SH-SY5Y (cell line): Measurements from ENCODE around the gene SLC34A3.

ENCODE experiments used
- GATA2 ChIP-seq: IDR thresholded peaks from 2 replicates; pipeline ENCODE4 v1.6.1; 2011; ENCODE audit warnings: mild to moderate bottlenecking, low read depth, low read length
- GATA3 ChIP-seq: IDR thresholded peaks from 2 replicates; pipeline ENCODE4 v1.6.1; 2011; ENCODE audit warnings: low read depth, mild to moderate bottlenecking, low read length, moderate library complexity

DNA sequence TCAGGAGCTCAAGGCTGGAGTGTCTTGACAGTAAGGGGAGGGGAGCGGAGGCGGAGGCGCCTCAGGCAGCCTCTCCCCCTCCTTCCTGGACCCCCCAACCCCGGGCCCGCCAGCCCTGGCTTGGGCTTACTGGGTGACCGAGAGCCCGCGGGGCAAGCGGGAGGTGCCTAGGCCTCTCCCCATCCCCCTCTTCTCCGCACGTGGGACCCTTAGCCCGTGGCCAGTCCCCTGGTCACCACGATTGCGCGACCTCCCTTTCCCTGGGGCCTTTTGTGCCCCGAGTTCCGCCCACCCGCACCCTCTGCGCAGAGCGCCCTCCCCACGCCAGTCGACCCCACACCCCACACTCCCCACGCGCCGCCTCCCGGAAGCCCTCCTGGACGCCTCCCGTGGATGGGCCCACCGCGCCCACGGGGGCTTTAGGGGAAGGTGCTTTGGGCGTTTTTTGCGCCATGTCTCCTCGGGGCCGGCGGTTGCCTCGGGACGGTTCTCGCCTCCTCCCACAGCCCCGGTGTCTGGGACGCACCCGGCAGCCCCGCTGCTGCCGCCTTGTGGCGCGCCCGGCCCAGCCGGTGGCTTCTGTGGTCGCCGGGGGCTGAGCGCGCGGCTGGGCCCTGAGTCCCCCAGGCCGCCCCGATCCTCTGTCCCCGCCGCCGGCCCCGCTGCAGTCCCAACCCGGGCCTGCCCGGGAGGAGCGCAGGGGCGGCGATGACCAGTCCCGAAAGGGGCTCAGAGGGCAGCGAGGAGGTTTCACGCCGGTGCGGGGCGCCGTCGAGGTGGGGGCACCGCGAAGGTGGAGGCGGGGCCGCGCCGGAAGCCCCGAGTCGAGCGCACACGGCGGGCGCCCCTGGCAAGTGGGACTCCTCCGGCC is 50.0 kb downstream of the SLC34A3 start:
- no peak for TF ChIP-seq GATA3
- TF ChIP-seq GATA2, result no peak
